HG03378 (cell line): ENCODE results near the gene RNPC3.

Experiments
- ATAC-seq: cut with Tn5 transposase; IDR thresholded peaks from one replicate; pipeline ENCODE4 v1.9.1; 2021; ENCODE audit warnings: mild to moderate bottlenecking, moderate library complexity; ENCODE audit not compliant: unreplicated experiment

RNPC3 gene

GRCh38 chr1:103525607-103526507 is at the start of gene RNPC3:
Gene RNPC3, plus strand, starts transcription at chr1:103525699. Its CDS starts 372 bp downstream, at chr1:103526071.
- ATAC-seq, result peak; percentile 78

- no peak for ATAC-seq
These were observed 48.4 kb upstream of the RNPC3 start for GRCh38 chr1:103477101-103477500.

- ATAC-seq, result peak; percentile 88
These were observed 35.6 kb upstream of the RNPC3 start for GRCh38 chr1:103489935-103490334.

- ATAC-seq, result no peak
These were observed 33.4 kb upstream of the RNPC3 start for GRCh38 chr1:103492003-103492625.

- no peak for ATAC-seq
These were observed 29.4 kb upstream of the RNPC3 start for GRCh38 chr1:103496014-103496635.

GRCh38 chr1:103497404-103497803 is 28.1 kb upstream of the RNPC3 start:
- ATAC-seq, result no peak

- no peak for ATAC-seq
These were observed 16.2 kb upstream of the RNPC3 start for GRCh38 chr1:103509250-103509649.

- no peak for ATAC-seq
These were observed 11.8 kb upstream of the RNPC3 start for GRCh38 chr1:103513711-103514110.

- peak; percentile 79 for ATAC-seq
These were observed 10.5 kb upstream of the RNPC3 start for GRCh38 chr1:103514920-103515503.

- no peak for ATAC-seq
These were observed 9.2 kb upstream of the RNPC3 start for GRCh38 chr1:103516283-103516682.

GRCh38 chr1:103516693-103517092 is 8.8 kb upstream of the RNPC3 start:
- no peak for ATAC-seq

- ATAC-seq, result peak; percentile 87
These were observed 8.0 kb upstream of the RNPC3 start for GRCh38 chr1:103517380-103518047.

GRCh38 chr1:103520822-103521221 is 4.7 kb upstream of the RNPC3 start:
- no peak for ATAC-seq

GRCh38 chr1:103523346-103523745 is 2.2 kb upstream of the RNPC3 start:
- no peak for ATAC-seq

GRCh38 chr1:103525114-103525606 is 339 bp upstream of the RNPC3 start:
- ATAC-seq, result peak; percentile 42

- peak; percentile 22 for ATAC-seq
These were observed 1.8 kb downstream of the RNPC3 start for GRCh38 chr1:103527331-103527730.

- no peak for ATAC-seq
These were observed 4.2 kb downstream of the RNPC3 start for GRCh38 chr1:103529746-103530145.

- no peak for ATAC-seq
These were observed 12.7 kb downstream of the RNPC3 start for GRCh38 chr1:103538226-103538625.

- no peak for ATAC-seq
These were observed 15.9 kb downstream of the RNPC3 start for GRCh38 chr1:103541431-103541830.

- ATAC-seq, result no peak
These were observed 21.0 kb downstream of the RNPC3 start for GRCh38 chr1:103546496-103546895.

GRCh38 chr1:103547840-103548239 is 22.3 kb downstream of the RNPC3 start:
- ATAC-seq, result no peak
